Esophagus muscularis mucosa (tissue), 3 donors: Measurements from ENCODE around the gene GRB14.

Experiments used
- CTCF ChIP-seq, 3 experiments: fragments of 200-600 bp in 2 of 3; fragments of 450-650 bp in 1 of 3; sonication (generic) in 2 of 3; IDR thresholded peaks; one replicate each; pipeline ENCODE4 v1.5.1; 2017 to 2019; ENCODE audit warnings: antibody characterized with exemption in 3 of 3, mild to moderate bottlenecking in 2 of 3, moderate library complexity in 1 of 3
- POLR2A ChIP-seq: fragments of 450-650 bp; IDR thresholded peaks from one replicate; pipeline ENCODE4 v1.6.1; 2017; ENCODE audit warnings: antibody characterized with exemption, moderate library complexity, mild to moderate bottlenecking, low read depth
- POLR2AphosphoS5 ChIP-seq, 2 donors: sonication (generic); formaldehyde crosslinking; IDR thresholded peaks; one replicate each; pipeline ENCODE4 v1.6.1; 2017; ENCODE audit warnings: antibody characterized with exemption in 2 of 2

GRCh38 chr2:164515030-164515429 is 106.3 kb downstream of the GRB14 start:
- TF ChIP-seq CTCF (IDR thresholded peaks at IDR 0.05): no peak
- no peak for TF ChIP-seq POLR2A
- no peak for TF ChIP-seq POLR2AphosphoS5 (IDR thresholded peaks at IDR 0.05)
